ENCODE measurements around the gene VGF.
"Not testable (repeated sequence)": the region's sequence is repeated elsewhere in the genome, so short reads cannot be mapped to it uniquely, and the experiment has no call there.

VGF gene

DNA sequence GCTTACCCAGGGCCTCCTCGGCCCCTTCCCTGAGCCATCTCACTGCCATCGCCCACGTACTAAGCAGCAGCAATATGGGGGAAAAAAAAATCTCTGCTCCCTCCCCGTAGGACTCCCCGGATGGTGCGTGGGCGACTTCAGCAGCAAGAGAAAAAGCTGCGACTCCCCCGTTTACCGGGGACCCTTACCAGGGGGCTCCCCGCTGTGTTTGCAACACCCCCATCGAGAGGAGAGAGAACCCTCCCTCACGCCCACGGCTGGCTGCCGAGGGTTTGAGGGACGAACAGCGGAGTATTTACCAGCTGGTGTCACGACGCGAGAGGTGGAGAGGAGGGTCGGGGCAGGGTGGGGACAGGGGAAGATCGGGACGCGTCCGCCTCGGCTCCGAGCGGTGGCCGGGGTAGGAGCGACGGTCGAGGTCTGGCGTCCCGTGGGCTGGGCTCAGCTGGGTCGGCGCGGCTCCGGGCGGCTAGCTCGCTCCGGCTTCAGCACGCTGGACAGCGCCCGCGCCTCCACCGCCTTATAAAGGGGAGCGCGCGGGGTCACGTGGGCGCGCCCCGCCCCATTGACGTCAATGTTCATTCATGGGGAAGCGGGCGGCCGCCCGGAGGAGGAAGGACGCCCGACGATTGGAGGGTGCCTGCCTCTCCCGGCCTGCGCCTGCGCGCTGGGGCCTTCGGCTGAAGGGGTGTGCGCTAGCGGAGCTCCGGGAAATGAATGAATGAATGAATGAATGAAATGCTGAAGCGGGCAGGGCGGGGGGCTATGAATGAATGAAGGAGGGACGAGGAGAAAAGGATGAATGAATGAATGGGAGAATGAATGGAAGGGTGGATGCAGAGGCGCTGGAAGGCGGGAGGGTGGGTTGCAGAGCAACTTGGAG, at the start of gene VGF:
TSS of gene VGF (minus strand) at position 495 of the 883 bp plus-strand sequence. CDS start 726 bp downstream, outside the sequence.
- DNase-seq = peak; percentile 86

DNA sequence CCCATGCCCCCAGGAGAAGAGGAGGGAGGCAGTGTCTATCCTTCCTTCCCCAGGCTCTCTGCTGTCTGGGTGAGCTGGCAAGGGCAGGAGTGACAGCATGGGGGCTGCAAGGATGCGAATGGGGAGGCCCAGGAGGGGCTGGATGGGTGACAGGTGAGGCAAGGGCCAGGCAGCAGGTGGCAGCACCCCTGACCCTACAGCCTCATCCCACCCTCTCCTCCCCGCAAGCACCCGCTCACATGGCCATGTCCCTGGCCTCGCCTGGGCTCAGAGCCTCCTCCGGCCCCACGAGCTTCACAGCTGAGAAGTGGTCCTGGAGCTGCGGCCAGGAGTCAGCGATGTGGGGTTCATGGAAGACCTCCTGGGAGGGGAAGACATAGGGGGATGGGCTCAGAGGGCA, 46.6 kb upstream of the VGF start:
- no peak for DNase-seq

DNA sequence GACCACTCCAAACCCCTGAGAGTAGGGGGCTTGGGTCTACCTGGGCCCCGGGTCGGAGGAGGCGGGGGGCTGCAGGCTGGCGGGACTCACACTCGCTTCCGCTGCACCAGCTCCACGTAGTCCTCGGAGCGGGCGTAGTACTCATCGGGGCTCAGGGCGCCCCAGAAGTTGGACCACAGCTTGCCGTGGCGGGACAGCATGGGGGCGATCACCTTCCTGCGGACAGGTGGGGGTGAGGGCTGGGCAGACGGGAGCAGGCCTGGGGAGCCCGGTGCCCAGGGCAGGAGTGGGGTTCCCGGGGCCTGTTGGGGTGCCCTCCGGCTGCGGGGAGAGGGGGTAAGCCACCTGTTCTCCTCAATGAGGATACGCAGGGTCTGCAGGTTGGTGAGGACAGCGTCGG, 46.1 kb upstream of the VGF start:
- DNase-seq = no peak

DNA sequence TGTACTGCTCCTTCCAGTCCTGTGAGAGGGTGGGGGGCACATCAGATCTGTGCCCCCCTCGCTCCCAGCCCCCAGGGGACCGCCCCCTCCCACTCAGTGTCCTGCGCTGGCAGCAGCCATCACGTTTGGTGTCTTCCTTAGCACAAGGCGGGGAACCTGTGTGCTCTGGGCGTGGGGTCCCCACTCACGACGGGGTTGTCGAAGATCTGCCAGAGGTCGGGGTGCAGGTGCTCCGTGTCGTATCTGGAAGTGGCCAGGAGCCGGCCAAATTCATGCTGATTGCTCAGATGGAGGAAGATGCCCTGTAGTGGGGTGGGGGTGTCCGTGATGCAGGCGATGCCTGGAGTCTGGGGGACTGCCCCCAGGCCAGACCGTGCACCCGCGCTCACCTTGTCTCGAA, 44.8 kb upstream of the VGF start:
- no peak for DNase-seq

DNA sequence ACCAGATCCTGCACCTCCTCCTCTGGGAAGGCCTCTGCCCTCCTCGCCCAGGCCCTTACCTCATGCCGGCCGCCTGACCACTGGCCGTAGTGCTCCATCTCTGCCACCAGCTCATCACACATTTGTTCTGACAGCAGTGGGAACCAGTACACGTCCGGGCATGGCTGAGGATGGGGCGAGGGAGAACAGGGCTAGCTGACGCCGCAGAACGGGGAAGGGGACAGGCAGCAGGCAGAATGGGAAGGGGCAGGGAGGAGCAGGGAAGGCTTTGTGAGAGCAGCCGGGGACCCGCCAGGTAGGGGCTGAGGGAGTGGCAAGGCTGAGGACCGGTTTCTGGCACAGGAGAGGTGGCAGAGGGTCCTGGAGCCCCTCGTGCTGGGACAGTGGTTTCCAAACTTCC, 43.4 kb upstream of the VGF start:
- no peak for DNase-seq

DNA sequence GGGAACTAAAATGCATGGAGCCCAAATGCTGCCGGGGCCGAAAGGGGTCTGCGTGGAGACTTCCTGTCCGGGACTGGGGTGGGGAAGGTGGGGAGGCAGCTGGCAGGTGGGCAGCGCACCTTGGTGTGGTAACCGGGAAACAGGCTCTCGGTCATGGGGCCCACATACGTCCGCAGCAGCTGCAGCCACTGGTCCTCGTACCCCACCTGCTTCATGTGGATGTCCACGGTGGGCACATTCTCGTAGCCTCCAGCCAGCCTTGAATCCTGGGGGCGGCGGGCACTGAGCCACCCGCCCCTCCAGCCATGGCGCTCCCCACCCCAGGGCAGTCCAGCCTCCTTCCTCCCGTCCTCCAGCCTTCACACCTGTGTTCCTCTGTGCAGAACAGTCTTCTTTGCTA, 42.1 kb upstream of the VGF start:
- no peak for DNase-seq

DNA sequence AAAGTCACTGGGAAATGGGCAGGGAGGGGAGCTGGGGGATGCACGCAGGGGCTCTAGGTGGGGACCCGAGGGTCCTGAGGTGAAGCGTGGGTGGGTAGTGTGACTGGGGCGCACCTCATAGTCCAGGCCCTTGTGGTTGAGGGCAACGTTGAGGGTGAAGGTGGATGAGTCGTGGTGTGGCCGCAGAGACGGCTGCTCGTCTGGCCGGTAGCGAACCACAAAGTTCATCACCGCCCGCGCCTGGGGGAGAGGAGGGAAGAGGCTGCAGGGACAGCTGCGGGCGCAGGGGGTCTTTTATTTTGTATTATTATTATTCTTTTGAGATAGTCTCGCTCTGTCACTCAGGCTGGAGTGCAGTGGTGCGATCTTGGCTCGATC, 41.3 kb upstream of the VGF start:
- no peak for DNase-seq

DNA sequence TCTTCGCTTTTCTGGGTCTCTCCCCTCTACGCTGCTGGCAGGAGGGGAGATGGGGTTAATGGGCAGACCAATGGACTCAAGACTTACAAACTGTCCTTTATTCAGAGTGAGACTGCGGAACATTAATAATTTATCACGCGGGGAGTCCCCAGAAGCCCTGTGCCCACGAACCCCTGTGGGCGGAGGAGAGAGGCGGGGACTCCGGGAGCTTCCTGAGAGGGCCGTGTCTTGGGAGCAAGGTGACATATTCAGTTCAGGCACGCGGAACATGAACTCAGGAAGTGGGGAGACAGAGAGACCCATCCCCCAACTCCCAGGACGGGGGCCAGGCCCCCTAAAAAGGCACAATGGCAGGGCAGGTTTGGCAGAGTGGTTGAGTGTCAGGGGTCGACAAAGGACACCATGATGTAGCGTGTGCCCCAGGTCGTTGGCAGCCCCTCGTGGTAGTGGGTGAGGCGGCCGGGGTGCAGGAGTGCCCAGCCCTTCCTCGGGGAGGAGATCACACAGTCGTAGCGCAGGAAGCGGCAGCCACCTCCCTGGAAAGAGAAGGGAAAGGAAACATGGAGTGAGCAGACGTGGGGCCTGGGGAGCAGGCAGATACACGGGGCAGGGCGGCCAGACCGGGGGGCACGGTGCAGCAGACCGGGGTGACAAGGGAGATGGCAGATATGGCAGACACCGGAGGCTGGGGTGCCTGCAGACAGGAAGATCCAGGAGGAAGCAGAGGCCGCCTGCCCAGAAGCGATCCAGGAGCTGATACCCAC, 40.7 kb upstream of the VGF start:
- DNase-seq = no peak

DNA sequence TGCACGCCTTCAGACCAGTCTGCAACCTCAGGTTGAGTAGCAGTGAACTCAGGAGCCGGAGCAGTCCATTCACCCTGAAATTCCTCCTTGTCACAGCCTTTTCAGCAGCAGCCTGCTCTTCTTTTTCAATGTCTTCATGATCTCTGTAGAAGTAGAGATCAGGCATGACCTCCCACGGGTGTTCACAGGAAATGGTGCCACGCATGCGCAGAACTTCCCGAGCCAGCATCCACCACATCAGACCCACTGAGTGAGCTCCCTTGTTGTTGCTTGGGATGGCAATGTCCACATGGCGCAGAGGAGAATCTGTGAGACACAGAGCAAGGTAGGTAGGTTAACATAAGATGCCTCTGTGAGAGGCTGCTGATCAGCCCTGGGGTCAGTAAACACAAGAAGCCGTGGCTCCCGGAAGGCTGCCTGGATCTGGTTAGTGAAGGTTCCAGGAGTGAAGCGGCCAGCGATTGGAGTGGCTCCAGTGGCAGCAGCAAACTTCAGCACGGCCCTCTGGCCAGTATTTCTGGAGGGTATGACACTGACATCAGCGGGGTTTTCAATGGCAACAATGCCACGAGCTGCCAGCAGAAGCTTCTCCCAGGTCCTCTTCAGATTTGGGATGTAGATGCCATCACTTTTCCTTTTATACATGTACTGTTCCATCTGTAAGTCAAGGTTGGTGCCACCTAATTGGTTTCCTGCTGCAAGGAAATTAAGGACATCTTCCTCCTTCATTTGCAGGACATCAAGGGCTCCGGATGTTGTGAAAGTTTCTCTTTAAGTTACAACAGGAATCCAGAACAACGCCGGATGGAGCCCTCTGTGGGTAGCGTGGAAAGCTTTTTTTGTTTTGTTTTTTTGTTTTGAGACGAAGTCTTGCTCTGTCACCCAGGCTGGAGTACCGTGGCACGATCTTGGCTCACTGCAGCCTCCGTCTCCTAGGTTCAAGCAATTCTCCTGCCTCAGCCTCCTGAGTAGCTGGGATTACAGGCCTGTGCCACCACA, 38.7 kb upstream of the VGF start:
- DNase-seq = not testable (repeated sequence)

DNA sequence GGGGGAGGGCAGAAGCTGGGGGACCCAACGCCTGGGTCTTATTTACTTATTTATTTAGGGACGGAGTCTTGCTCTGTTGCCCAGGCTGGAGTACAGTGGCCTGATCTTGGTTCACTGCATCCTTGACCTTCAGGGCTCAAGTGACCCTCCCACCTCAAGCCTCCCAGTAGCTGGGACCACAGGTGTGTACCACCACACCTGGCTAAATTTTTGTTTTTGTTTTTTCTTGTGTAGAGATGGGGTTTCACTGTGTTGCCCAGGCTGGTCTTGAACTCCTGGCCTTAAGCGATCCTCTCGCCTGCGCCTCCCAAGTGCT, 37.2 kb upstream of the VGF start:
- no peak for DNase-seq

DNA sequence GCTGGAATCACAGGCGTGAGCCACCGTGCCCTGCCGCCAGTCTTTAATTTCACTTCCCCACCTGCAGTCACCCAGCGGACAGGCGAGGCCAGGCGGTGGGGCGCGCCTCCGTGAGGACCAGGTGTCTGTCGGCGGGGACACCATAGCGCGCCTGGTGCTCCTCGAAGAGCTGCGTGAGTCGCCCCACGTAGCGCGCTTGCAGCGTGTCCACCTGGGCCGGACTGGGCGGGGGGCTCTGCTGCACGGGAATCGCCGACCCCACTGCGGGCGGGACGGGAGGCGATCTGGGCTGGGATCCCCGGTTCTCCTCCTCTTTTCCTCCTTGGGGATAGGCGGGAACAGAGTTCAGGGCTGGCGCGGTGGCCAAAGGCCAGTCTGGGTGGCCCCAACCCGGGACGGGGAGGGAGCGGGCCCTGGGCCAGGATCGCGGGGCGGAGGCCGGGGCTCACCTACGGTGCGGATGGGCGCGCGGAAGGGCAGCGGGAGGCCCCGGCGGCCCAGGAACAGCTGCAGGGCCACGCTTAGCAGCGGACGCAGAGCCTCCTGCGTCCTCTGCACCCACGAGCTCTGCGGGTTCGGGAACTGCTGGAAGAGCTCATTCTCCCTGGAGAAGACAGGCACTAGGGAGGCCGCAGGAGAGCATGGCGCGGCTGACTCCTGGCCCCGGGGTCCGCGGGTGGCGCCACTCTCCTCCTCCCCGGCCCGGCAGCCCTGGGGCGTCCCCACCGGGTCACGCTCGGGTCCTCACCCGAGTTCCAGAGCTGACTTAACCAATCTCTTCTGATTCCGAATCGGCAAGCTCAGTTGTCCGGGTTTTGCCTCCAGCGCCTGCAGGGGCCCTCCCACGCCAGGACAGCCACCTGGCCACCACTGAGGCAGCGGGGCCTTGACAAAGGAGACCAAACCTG, 36.6 kb upstream of the VGF start:
- no peak for DNase-seq

DNA sequence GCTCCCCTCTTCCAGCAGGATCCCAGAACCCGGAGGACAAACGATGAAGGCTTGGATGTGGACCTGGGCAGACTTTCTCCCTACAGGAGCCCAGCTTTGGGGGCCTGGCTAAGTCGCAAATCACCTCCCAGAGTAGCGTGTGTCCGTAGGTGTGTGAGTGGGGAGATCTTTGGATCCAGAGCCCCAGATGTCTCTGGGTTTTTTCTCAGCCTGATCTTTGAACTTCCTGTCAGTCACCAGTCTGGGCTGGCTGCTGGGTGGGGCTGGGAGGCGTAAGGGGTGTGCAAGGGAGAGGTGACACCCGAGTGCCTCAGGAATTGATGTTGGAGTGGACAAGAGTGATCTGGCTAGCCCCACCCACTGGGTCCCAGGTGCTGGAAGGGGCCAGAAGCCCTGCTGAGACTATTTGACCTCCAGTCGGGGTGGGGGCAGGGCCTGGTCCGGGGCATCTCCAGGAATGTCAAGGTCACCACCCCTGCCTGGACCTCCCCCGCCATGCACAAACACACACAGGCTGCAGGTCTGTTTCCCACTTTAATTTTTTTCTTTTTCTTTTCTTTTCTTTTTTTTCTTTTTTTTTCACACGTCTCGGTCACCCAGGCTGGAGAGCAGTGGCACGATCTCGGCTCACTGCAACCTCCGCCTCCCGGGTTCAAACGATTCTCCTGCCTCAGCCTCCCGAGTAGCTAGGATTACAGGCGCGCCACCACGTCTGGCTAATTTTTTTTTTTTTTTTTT, 35.7 kb upstream of the VGF start, which contains the start of gene MOGAT3:
TSS of gene MOGAT3 (minus strand) at position 175 of the 738 bp plus-strand sequence. CDS start 182 bp downstream, outside the sequence.
- DNase-seq = no peak

DNA sequence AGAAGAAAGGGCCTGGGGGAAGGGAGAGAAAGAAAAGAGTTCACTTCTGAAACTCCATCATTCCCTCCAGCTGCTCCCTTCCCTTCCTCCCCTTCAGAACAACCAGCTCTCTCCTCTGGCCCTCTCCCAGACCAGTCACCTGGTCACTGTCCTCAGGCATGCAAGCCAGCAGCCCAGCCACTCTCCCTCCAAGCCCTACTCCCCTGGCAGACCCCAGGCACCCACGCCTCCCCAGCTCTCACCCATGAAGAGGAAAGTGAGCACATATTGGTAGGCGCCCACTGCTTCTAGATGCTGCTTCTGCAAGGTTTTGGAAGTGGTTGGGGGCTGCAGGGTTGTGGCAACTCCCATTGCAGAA, 35.1 kb upstream of the VGF start:
- DNase-seq = no peak

DNA sequence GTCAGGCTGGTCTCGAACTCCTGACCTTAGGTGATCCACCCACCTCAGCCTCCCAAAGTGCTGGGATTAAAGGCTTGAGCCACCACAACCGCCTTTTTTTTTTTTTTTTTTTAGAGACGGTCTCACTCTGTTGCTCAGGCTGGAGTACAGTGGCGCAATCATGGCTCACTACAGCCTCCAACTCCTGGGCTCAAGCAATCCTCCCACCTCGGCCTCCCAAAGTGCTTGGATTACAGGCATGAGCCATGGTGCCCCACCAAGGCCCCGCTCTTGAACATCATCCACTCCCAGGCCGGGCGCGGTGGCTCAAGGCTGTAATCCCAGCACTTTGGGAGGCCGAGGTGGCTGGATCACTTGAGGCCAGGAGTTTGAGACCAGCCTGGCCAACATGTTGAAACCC, 34.2 kb upstream of the VGF start:
- DNase-seq = not testable (repeated sequence)

DNA sequence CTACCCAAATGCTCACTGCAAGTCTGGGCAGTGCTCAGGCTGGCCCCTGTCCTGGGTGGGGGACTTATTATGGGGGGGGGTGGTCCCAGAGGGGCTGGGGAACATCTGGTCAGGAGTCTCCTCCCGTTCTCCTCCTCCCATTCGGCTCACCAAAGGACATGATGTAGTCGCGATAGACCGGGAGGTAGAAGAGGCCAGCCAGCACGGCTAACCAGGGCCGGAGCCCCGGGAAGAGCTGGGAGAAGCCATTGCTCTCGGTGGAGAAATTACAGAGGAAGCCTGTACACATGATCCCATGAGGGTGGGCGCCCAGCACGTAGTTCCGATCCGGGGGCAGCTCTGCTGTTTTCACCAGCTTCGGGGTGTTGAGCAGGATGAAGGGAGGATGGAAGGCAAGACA, 33.1 kb upstream of the VGF start:
- no peak for DNase-seq

DNA sequence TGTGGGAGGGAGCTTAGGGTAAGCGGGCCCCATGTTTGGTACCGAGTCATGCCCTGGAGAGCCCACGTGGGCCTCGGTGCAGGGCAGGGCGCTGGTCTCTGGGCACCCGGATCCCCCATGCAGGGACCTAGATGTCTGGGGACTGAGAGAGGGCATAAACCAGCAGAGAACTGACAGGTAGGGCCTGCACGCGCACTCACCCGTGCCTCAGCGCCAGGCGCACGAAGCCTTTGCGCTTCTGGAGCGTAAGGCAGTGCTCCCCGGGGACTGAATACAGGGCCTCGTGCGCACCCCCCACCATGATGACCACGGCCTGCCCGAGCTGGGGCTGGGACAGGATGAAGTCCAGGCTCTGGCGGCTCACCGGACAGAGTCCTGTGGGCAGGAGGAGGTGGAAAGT, 32.6 kb upstream of the VGF start:
- DNase-seq = no peak

DNA sequence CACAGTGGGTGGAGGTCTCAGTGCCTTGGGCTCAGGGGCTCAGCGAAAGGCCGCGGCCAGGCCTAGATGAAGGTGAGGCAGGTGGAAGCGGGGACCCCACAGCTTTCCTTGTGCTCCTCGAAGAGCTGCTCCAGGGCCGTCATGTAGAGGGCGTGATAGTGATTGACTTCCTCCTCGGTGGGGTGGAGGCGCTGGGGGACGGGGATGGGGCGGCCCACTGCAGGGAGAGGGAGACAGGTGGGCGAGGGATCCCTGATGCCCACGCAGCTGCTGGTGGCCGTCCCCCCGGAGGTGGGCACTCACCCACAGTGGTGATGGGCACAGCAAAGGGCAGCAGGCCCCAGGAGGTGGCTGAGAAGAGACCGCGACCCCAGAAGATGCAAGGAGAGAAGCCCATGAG, 30.5 kb upstream of the VGF start:
- no peak for DNase-seq

DNA sequence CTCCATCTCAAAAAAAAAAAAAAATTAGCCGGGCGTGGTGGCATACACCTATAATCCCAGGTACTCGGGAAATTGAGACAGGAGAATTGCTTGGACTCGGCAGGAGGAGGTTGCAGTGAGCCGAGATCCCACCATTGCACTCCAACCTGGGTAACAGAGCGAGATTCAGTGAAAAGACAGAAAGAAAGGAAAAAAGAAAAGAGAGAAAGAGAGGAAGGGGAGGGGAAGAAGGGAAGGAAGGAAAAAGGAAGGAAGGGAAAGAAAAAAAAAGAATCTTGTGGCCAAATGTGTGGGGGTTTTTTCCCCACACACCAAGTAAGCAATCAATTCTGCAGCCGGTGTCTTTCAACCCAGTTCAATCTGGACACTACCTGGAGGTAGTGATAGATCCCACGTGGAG, 23.7 kb upstream of the VGF start:
- DNase-seq = no peak

DNA sequence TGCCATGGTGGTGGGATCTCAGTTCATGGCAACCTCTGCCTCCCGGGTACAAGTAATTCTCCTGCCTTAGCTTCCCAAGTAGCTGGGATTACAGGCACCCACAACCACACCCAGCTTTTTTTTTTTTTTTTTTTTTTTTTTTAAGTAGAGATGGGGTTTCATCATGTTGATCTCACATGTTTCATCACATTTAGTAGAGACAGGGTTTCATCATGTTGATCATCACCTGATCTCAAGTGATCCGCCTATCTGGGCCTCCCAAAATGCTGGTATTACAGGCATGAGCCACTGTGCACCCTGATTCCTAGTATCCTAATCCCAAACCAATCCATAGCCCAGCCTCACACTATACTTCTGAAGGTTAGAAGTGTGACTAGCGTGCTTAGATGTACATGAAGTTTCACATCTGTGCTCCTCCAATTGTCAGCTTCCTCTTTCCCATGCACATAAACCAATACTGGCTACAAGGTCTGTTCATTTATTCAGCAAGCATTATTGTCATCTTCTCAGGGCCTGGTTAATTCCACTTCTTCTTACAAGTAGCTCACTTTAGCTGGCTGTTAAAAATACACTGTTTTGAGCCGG, 21.6 kb upstream of the VGF start:
- no peak for DNase-seq

DNA sequence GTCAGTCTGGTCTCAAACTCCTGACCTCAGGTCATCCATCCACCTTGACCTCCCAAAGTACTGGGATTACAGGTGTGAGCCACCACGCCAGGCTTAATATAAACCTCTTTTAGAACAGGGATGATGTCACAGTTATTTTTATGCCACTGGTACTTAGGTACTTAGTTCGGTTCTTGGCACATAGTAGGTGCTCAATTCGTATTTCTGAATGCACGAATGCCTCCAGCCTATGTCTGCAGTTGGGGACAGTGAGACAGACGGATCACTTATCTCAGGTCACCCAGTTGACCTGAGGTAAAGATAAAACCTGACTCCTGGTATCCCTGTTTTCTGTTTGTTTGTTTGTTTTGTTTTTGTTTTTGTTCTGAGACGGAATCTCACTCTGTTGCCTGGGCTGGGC, 20.8 kb upstream of the VGF start:
- DNase-seq = no peak

DNA sequence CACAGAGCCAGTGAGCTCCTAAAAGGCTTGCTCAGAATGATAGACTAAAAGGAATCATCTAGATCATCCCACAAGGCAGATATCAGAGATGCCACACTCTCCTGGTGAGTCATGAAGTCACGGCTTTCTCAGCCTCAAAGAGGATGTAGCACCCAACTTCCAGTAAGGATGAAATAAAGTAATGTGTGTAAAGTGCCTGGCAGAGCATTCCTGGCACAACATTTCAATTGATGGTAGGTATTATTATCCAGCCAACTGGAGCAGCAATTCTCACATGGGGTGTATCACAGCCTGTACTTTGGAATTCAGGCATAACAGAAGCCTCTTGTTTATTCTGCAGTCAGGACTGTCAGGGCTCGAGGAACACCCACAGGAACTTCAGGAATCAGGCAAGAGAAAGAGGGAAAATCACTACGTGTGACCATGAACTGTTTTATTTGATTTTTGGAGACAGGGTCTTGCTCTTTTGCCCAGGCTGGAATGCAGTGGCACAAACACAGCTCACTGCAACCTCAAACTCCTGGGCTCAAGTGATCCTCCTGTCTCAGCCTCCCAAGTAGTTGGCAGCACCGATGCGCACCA, 20.0 kb upstream of the VGF start:
- DNase-seq = peak; percentile 71

Measured in kidney glomerular epithelial cell (primary cell).